Right ventricle myocardium superior (tissue), 1 donor: ENCODE data around the gene TMEM244. TPM values are rescaled to one million over a fixed set of nuclear protein-coding genes. Genes with fewer than 3 reads are reported as not detected.
"Not testable (repeated sequence)": the region's sequence is repeated elsewhere in the genome, so short reads cannot be mapped to it uniquely, and the experiment has no call there.

Experiments used
- ATAC-seq: fragments of 200-7000 bp; cut with Tn5 transposase; one replicate; pipeline ENCODE4 v1.9.1; 2020; ENCODE audit warnings: mild to moderate bottlenecking; ENCODE audit not compliant: poor library complexity
- DNase-seq: peaks from one replicate; pipeline ENCODE4 v3.0.0-alpha.2; 2020
- intact Hi-C: fragments of 100-400 bp; cut with DNase I; formaldehyde crosslinking; loops from one replicate; pipeline ENCODE4 v1.11.2; 2022
- long read RNA-seq: library from polyadenylated mRNA; unstranded; transcript quantifications from one replicate; pipeline ENCODE4 v2.0.0, GENCODE V29; 2021
- total RNA-seq: library from RNA; stranded (reverse); fragmentation: NEBNext Ultra II Directional; extraction: Animal tissue kit (Norgen Biotek cat#: 25700); gene quantifications from one replicate; pipeline ENCODE4 v1.2.1, GENCODE V29; 2021
- donor health status: DM: no; HTN: yes; CAD: no; lungs with severe emphysema.

Gene TMEM244, protein sequence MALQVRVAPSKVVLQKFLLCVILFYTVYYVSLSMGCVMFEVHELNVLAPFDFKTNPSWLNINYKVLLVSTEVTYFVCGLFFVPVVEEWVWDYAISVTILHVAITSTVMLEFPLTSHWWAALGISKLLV
- total RNA-seq, result not detected
- long read RNA-seq, result 0 reads

DNA sequence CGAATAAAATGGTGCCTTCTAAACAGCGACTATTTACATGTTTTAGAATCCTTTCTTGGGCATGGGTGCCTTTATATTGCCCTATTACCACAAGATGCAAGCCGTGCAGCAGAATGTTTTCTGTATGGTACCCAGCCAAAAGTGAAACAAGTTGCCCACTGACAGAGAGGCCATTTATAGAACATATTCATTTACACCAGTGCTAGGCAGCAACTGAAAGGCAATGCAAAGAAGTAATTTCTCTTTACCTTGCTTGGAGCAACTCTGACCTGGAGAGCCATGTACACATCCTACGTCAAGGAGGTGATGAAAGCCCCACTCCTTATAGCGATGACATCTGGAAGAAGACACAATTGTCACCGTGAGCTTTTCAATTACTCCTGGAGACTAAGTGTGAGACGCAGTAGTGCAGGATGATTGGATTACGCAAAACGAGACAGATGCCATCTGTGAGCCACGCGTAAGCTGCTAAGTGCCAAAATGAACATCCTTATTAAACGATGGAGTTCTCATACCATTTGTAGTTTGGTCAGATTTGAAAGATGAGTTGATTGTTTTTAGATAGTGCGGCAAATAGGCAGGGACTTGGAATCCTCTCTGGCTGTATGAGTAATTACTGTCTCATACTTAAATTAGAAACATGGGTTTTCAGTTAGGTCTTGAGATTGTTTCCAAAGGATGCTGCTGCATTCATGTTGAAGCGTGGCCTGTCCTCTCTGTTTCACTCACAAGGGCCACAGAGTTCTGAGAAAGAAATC lies at the start of gene TMEM244:
Gene TMEM244 (minus strand): TSS at position 408 of the 758 bp plus-strand sequence. CDS start 127 bp downstream, at position 281.
- DNase-seq, result no peak
- intact Hi-C loops, result no loop called here
- no peak for ATAC-seq

DNA sequence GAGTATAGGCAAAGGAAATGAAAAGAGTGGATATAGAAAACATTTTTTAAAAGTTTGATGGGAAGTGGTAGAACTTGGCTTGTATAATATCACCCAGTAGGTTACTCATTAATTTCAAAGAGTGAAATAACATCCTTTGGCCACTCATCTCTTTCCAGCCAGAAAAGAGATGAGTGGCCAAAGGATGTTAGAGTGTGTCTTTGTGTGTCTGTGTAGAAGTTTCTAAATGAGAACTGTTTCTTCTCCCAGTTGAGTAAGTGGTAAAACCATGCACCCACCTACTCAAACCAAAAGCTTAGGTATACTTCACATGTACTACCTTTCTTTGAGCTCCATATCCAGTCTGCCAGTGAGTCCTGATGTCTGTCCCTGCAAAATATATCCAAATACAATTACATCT lies 47.7 kb upstream of the TMEM244 start:
- DNase-seq (no peak), ATAC-seq (no peak)
- intact Hi-C loops, result no loop called here

DNA sequence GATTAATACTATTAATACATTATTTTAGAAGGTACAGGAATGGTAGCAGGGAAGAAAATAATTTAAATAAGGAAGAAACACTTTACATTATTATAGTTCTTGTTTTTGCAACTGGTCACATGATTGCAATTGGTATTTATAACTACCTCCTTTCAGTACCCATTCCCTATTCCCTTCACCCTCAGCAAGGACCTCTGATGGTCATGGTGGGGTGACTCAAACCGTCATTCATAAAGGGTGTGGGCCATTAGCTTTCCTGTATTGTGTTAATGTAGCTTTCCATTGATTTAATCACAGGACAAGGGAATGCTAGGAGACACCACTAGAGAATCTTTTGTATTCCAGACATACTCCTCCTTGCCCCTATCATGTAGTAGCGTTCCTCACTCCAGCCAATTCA lies 47.2 kb upstream of the TMEM244 start:
- DNase-seq (no peak), ATAC-seq (no peak)
- intact Hi-C loops, result no loop called here

DNA sequence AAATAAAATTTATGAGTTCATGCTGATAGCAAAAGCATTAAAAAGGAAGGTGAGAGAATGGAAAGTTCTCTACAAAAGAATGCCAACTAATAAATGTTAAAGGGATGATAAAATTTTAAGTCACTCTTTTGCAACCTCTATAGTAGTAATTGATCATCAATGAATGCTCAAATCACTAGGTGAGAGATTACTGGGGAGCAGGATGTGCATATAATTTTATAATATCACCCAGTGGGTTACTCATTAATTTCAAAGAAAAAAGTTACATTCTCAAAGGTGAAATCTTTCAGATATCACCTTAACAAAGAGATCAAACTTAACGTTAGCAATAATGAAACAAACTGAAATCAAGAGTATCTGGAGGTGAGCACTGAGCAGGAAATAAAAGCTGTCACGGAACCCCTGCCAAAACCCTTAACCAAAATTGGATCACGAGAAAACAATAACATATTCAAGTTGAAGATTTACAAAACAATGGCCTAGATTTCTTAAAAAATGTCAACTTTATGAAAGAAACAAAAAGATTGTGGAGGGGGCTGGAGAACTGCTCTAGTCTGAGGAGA lies 45.5 kb upstream of the TMEM244 start:
- ATAC-seq (no peak), DNase-seq (no peak)
- intact Hi-C loops, result no loop called here

DNA sequence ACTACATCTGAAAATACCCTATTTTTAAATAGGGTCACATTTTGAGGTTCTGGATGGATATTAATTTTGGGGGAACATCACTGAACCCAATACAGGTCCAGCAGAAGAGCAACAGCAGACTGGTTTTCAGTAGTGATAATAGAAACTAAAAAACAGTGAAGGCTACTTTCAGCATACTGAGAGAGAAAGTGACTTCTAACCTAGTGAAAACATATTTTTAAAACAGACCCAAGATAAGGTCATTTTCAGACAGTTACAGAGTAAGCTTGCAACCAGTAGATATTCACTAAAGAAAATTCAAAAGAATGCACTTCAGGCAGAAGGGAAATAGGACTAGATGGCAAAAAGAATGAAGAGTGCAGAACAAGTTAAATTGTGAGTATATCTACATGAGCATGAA lies 42.0 kb upstream of the TMEM244 start:
- no peak for DNase-seq
- intact Hi-C loops, result no loop called here
- ATAC-seq, result no peak

DNA sequence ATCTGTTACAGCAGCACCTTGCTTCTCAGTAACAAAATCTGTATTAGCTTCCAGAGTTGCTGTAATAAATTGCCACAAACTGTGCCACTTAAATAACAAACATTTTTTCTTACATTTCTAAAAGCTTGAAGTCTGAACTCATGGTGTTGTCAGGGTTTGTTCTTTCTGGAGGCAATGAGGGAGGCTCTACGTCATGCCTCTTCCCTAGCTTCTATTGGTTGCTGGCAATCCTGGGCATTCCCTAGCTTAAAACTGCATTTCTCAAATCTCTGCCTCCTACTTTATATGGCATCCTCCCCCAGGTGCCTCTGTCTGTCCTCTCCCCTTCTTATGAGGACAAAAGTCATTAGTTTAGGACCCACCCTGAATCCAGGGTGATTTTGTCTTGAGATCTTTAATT lies 41.6 kb upstream of the TMEM244 start:
- no peak for DNase-seq
- no peak for ATAC-seq
- intact Hi-C loops, result no loop called here

DNA sequence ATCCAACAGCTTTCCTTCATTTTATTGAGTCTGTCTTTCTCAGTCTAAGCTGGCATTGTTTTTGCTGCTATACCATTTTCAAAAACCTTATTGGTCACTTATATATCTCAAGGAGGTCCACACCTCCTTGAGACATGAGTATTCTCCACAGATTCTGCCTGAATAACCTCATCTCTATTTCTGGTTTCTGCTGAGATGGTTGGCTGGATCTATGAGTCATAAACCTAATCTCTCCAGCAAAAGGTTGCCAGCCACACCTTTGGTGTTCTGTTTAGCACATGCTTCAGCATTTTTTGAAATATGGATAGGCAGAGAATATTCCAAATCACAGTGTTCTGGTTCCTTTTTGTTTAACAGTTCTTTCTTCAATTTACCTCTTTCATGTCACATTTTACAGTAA lies 40.8 kb upstream of the TMEM244 start:
- DNase-seq (no peak), ATAC-seq (no peak)
- intact Hi-C loops, result no loop called here

DNA sequence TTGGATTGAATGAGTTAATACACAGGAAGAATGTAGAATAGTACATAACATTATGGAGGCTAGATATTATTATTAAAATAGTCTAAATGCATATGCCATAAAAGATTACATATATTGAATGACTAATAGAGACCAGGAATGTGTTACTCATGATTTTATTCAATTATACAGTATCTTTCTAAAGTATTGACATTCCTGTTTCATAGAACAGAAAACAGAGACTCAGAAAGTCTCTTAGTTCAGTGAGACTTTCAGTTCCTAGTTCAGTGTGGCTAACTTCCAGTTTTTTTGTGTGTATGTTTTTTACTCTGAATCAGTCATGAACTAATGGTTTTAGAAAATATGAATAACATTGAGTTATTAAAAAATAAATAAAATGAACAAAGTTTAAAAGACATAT lies 34.6 kb upstream of the TMEM244 start:
- DNase-seq (no peak), ATAC-seq (no peak)
- intact Hi-C loops, result no loop called here

DNA sequence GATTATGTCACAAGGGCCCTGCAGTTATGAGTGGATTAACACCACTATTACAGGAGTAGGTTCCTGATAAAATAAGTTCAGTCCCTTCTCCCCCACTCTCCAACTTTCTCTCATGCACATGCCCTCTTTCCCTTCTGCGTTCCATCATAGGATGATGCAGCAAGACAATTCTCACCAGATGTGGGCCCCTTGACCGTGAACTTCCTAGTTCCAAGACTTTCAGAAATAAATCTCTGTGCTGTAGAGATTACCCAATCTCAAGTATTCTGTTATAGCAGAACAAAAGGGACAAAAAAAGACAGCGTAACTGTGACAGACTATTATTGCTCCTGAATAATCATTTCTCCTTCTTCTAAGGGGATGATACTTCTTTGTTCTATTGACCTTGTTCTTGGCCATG lies 33.8 kb upstream of the TMEM244 start:
- peak; percentile 18 for ATAC-seq
- intact Hi-C loops, result no loop called here
- DNase-seq, result no peak

DNA sequence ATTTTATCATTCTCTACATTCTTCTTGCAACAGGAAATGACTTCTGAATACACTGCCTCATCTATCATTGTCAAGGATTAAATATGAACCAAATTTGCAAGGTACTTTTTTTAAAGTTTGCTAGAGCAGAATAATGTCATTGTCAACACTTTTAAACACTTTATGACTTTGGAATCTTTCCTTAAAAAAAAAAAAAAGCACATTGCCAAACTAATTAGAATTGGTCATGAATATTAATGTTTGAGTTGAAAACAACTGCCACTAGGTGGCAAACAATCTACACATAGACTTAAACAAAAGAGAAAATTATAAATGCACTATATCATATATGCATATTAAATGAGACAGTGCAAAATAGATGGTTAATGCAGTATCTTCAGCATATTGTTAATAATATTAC lies 32.5 kb upstream of the TMEM244 start:
- DNase-seq (no peak), ATAC-seq (no peak)
- intact Hi-C loops, result no loop called here

DNA sequence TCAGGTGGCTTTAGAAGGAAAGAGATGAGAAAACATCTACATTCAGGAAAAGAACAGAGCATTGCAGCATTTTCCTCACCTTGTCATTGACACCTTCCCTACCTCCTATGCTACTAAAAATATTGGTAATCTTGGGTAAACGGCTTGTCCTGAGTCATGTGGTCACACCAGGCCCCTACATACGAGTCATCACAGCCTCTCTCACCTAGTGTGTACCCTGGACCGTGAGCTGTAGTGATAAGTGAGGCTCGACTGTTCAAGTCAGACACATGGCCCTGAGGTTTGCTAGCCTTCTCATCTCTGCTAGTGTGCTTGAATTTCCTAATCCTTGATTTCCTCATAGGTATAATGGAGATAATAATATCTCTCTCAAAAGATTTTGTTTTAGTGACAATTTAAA lies 29.6 kb upstream of the TMEM244 start:
- ATAC-seq (no peak), DNase-seq (no peak)
- intact Hi-C loops, result no loop called here

DNA sequence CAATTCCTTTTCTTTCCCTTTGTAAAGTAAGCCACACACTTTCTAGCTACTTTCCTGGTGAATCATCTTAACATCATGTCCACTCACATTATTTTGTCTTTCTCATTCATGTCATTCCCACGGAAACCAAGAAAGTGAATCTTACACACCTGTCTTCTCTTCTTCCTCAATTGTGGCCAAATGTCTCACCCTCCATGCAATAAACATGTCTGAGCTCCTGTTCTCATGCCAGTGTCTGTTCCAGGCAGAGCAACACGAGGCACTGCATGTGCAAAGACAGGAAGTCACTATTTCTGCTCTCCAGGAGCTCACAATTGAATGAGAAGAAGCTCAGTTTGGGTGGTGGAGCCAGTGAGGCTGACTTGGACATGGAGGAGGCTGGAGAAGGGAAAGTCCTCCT lies 29.0 kb upstream of the TMEM244 start:
- intact Hi-C loops, result no loop called here
- no peak for ATAC-seq

DNA sequence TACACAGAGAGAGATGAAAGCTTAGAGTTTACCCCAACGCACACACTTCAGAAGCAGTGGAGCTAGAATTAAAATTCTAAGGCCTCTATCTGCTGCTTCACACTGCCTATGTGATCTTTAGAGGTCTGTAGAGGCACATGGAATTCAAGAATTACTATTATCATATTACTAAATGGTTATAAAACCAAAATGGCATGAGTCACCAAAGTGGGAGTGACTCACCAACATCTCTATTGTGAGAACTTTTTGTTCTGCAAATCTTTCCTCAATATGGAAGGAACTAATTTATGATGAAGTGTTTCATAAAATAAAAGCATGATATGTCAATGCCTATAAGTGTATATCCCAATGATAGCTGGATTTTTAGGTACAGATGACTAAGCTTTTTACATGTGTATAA lies 28.5 kb upstream of the TMEM244 start:
- no peak for ATAC-seq
- DNase-seq, result no peak
- intact Hi-C loops, result no loop called here

More for the DNA sequence above, 29.0 kb upstream of the TMEM244 start:
- DNase-seq, result no peak

DNA sequence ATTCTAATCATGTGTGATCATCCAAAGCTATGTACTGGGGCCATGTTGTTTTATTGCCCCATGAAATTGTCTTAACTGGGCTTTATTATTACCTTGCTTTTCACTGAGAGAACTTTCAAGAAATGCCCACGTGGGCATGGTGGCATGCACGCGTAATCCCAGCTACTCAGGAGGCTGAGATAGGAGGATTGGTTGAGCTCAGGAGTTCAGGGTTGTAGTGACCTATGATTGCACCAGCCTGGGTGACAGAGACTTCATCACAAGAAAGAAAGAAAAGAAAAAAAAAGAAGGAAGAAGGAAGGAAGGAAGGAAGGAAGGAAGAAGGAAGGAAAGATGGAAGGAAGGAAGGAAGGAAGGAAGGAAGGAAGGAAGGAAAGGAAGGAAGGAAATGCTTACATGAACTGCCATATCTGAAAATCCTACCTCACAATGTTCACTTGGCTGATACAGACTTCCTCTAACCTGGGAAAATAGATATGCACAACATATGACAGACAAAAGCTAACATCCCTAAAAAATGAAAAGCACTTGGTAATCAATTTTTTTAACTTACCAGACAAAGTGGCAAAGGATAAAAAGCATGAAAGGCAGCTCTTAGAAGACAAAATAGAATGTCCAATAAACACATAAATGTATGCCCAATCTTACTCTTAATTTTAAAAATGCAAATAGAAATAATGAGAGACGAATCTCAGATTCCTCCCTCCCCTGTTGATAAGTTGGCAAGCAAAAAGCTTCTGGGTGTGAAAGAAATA lies 25.5 kb upstream of the TMEM244 start:
- ATAC-seq (no peak), DNase-seq (no peak)
- intact Hi-C loops, result no loop called here

DNA sequence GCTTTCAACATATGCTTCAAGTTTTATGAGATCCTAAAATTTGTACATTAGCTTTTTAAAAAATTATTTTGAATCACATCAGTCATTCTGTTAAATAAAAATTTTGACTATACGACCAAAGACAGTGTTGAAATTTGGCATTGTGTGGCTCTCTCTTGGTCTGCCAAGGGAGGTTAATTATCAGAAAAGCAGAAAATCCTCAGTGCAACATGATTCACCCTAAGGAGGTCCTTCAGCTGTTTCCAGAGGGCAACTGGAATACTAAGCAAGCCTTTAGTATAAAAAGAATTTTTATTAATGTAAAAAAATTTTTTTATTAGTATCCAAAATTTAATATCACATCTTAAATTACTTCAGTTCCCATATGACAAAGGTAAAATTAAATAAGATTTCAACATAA lies 23.1 kb upstream of the TMEM244 start:
- ATAC-seq (no peak), DNase-seq (no peak)
- intact Hi-C loops, result no loop called here

DNA sequence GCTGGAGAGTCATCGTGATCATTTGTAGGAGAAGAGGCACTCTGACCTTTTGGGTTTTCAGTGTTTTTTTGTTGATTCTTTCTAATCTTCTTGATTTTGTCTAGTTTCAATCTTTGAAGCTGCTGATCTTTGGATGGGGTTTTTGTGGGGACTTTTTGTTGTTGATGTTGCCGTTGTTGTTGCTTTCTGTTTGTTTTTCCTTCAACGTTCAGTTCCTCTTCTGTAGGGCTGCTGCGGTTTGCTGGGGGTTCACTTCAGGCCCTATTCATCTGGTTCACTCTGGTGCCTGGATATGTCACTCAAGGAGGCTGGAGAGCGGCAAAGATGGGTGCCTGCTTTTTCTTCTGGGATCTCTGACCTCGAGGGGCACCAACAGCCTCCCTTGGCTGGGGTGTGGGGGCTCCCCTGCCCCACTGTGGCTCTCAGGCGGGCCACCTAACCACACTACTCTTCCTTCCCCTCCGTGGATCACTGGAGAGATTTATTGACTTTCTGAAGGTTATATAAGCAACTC lies 21.5 kb upstream of the TMEM244 start:
- DNase-seq, result no peak
- ATAC-seq, result no peak
- intact Hi-C loops, result no loop called here

DNA sequence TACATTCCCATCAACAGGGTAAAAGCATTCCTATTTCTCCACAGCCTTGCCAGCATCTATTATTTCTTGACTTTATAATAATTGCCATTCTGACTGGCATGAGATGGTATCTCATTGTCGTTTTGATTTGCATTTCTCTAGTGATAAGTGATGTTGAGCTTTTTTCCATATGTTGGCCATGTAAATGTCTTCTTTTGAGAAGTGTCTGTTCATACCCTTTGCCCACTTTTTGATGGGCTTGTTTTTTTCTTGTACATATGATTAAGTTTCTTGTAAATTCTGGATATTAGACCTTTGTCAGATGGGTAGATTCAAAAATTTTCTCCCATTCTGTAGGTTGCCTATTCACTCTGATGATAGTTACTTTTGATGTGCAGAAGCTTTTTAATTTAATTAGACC lies 16.8 kb upstream of the TMEM244 start:
- intact Hi-C loops, DNase-seq, ATAC-seq: not testable (repeated sequence)

DNA sequence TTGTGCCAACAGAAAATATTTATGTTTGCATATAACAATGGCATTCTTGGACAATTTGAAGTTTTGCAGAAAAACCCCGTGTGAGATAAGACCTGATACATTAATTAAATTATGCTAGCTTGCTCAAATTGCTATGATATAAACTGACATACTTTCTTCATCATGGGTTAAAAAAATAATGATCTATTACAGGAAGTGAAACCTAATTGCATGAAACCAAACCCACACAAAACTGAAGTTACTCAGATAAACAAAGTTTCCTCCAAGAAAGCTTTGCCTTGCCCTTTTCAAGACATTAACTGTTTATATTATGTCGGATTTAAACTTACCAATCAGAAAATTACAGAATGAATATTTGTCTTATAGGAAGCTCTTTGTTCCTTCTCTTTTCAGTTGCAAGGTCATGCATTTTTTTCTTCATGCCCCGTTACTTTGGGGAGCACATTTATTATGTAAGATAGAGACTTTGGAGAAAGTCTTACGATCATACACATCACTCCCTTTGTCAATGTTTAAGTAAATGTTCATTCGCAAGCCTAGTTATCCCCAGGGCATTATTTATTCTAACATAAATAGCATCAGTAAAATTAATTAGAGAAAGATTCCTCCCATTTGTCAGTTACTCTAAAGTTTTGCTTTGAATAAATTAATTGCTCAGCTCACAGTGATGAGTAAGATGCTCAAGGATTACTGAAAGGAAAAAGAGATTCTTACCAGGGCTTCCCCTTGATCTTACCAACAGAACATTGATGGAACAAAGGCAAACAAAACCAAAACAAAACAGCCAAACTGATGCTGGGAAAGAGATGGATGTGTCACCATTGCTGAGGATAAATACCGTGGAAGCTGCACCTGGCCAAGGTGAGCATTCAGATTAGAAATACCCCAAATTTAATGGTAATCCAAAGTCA lies 14.8 kb upstream of the TMEM244 start:
- intact Hi-C loops, result no loop called here
- ATAC-seq (no peak), DNase-seq (no peak)

DNA sequence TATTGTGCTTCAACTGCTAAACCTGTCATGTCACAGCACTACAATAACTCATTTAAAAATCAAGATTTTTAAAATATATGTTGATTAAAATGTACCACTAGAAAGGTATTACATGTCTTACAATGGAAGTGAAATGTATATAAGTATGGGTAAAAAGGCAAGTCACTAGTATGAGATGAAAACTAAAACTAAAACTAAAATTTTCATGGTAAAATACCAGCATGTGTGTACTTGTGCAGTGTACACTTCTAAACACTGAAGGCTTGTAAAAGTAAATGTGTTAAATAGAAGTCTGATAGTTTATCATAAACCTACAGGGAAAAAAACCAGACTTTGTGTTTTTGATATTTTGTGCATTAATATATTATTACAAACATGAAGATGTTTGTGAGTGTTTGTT lies 13.7 kb upstream of the TMEM244 start:
- intact Hi-C loops, result no loop called here
- no peak for DNase-seq
- no peak for ATAC-seq
